Stimulated activated CD8-positive, alpha-beta memory T cell treated with anti-CD3 and anti-CD28 coated beads, Interleukin-4, amount 100 ng/mL, for 48 hours (primary cell): Measurements from ENCODE around the gene TTC9.
A peak's percentile ranks its signal among the peaks of the same experiment; 100 is the strongest.

Experiments
- DNase-seq: peaks from one replicate; pipeline ENCODE4 v3.0.0-alpha.2; 2020

Gene TTC9

GRCh38 chr14:70641548-70642302 lies at the start of gene TTC9:
Gene TTC9 (plus strand): TSS chr14:70641916. CDS start chr14:70642130, 214 bp downstream.
- DNase-seq = no peak

GRCh38 chr14:70594461-70594860 lies 47.3 kb upstream of the TTC9 start:
- no peak for DNase-seq

GRCh38 chr14:70595443-70596185 lies 46.1 kb upstream of the TTC9 start:
- no peak for DNase-seq

GRCh38 chr14:70597731-70598130 lies 44.0 kb upstream of the TTC9 start:
- DNase-seq = no peak

- no peak for DNase-seq
These were observed 42.4 kb upstream of the TTC9 start for GRCh38 chr14:70599345-70599744.

- DNase-seq = peak; percentile 94
These were observed 41.1 kb upstream of the TTC9 start, which contains the start of gene MED6 for GRCh38 chr14:70600382-70601157. Gene MED6 (minus strand): TSS chr14:70600655. CDS start chr14:70600637, 18 bp downstream.

- no peak for DNase-seq
These were observed 40.6 kb upstream of the TTC9 start for GRCh38 chr14:70601162-70601561.

- DNase-seq = no peak
These were observed 39.5 kb upstream of the TTC9 start for GRCh38 chr14:70602254-70602653.

GRCh38 chr14:70611216-70611615 lies 30.5 kb upstream of the TTC9 start:
- DNase-seq = no peak

GRCh38 chr14:70616646-70617045 lies 25.1 kb upstream of the TTC9 start:
- no peak for DNase-seq

GRCh38 chr14:70618314-70618713 lies 23.4 kb upstream of the TTC9 start:
- DNase-seq = no peak

- DNase-seq = no peak
These were observed 22.0 kb upstream of the TTC9 start for GRCh38 chr14:70619708-70620107.

- peak; percentile 60 for DNase-seq
These were observed 19.5 kb upstream of the TTC9 start for GRCh38 chr14:70622111-70622712.

- no peak for DNase-seq
These were observed 16.7 kb upstream of the TTC9 start for GRCh38 chr14:70624972-70625371.

GRCh38 chr14:70631948-70632347 lies 9.8 kb upstream of the TTC9 start:
- DNase-seq = no peak

- no peak for DNase-seq
These were observed 5.6 kb upstream of the TTC9 start for GRCh38 chr14:70635971-70636595.

GRCh38 chr14:70638416-70638815 lies 3.3 kb upstream of the TTC9 start:
- DNase-seq = no peak

GRCh38 chr14:70640938-70641547 lies 673 bp upstream of the TTC9 start:
- DNase-seq = peak; percentile 67

GRCh38 chr14:70642303-70643235 lies 853 bp downstream of the TTC9 start:
- peak; percentile 61 for DNase-seq

- DNase-seq = no peak
These were observed 2.3 kb downstream of the TTC9 start for GRCh38 chr14:70643967-70644366.

- DNase-seq = no peak
These were observed 4.2 kb downstream of the TTC9 start for GRCh38 chr14:70645892-70646291.
